Kidney (tissue), 14 donors: ENCODE data around the gene ATP8B1. TPM values are rescaled to one million over a fixed set of nuclear protein-coding genes. Genes with fewer than 3 reads are reported as not detected.

ENCODE experiments used
- DNase-seq, 5 donors: peaks; one replicate each; pipeline ENCODE4 v3.0.0-alpha.2; 2013 to 2020
- FAIRE-seq: peaks from 2 replicates; lab custom pipeline; 2012; peaks lifted over from hg19 to GRCh38; lab: Jason Lieb, UNC
- H3K27ac ChIP-seq, 2 donors: one replicate each; pipeline ENCODE4 v1.7.0; 2013; ENCODE audit warnings: low read depth in 2 of 2, low read length in 2 of 2, inconsistent platforms in 1 of 2
- H3K27me3 ChIP-seq: one replicate; pipeline ENCODE4 v1.7.1; 2013; ENCODE audit warnings: low read length, inconsistent platforms; ENCODE audit not compliant: control insufficient read depth, insufficient read depth
- H3K36me3 ChIP-seq, 3 donors: one replicate each; pipeline versions ENCODE4 v1.7.0 to v1.7.1; 2013; ENCODE audit warnings: low read length in 3 of 3, control low read depth in 1 of 3, inconsistent platforms in 1 of 3; ENCODE audit not compliant: insufficient read depth in 3 of 3, control insufficient read depth in 2 of 3
- H3K4me1 ChIP-seq, 3 donors: one replicate each; pipeline versions ENCODE4 v1.7.0 to v1.7.1; 2013; ENCODE audit warnings: low read length in 3 of 3, inconsistent platforms in 1 of 3, low read depth in 1 of 3; ENCODE audit not compliant: control insufficient read depth in 2 of 3, insufficient read depth in 2 of 3
- H3K4me3 ChIP-seq, 3 donors: one replicate each; pipeline versions ENCODE4 v1.7.0 to v1.8.1; 2013; ENCODE audit warnings: low read length in 3 of 3, control low read depth in 1 of 3, inconsistent platforms in 1 of 3
- H3K9ac ChIP-seq, 3 donors: one replicate each; pipeline versions ENCODE4 v1.7.0 to v1.7.1; 2013; ENCODE audit warnings: low read length in 3 of 3, control low read depth in 1 of 3, inconsistent platforms in 1 of 3
- H3K9me3 ChIP-seq, 3 donors: one replicate each; pipeline versions ENCODE4 v1.7.0 to v1.7.1; 2013; ENCODE audit warnings: low read length in 3 of 3, control low read depth in 1 of 3, inconsistent platforms in 1 of 3; ENCODE audit not compliant: control insufficient read depth in 2 of 3, insufficient read depth in 1 of 3
- intact Hi-C: fragments of 100-400 bp; cut with DNase I; formaldehyde crosslinking; loops from one replicate; pipeline ENCODE4 v1.11.1; 2022
- polyA plus RNA-seq: library from polyadenylated mRNA; stranded (reverse); fragments of 350-450 nt; fragmentation: Illumina TruSeq; extraction: RNeasy Lipid Tissue Mini Kit (QIAGEN cat#74804); gene quantifications from one replicate; pipeline ENCODE4 v1.2.3, GENCODE V29; 2014; ENCODE audit warnings: low read depth, low replicate concordance; ENCODE audit not compliant: insufficient read depth
- total RNA-seq: library from RNA; stranded (reverse); fragmentation: NEBNext Ultra II Directional; extraction: Animal tissue kit (Norgen Biotek cat#: 25700); gene quantifications from one replicate; pipeline ENCODE4 v1.2.1, GENCODE V29; 2021
- TF ChIP-seq, protein P1 (sequence below): IDR thresholded peaks from 3 replicates; pipeline ENCODE4 v1.5.1; 2012; ENCODE audit warnings: mild to moderate bottlenecking, moderate library complexity, borderline replicate concordance; ENCODE audit not compliant: insufficient read depth; ENCODE audit errors: extremely low read depth
- donor health status: control.
- donor health status: control.
- donor health status: control.
- donor health status: control.
- donor health status: control.
- donor health status: DM: yes; HTN: yes; CAD: no.
- donor health status: Normal renal cell carcinoma (clear cell type).

Gene ATP8B1
- total and polyA plus RNA-seq, 2 donors from 2014 or later = 5.2 to 40.8 TPM

- Histone ChIP-seq H3K4me3 (no peak overlapping the region), H3K27ac (no peak overlapping the region), H3K9ac (no peak overlapping the region), H3K27me3 (no peaks in the 10 kb centered on the region), H3K4me1 (peaks cover 0 to 14% (median 4%) of the 10 kb centered on the region in 3 donors), H3K9me3 (no peaks in the 10 kb centered on the region), H3K36me3 (no peaks in the 10 kb centered on the region)
- FAIRE-seq (no peak), DNase-seq (no peak)
- TF ChIP-seq, protein P1, sequence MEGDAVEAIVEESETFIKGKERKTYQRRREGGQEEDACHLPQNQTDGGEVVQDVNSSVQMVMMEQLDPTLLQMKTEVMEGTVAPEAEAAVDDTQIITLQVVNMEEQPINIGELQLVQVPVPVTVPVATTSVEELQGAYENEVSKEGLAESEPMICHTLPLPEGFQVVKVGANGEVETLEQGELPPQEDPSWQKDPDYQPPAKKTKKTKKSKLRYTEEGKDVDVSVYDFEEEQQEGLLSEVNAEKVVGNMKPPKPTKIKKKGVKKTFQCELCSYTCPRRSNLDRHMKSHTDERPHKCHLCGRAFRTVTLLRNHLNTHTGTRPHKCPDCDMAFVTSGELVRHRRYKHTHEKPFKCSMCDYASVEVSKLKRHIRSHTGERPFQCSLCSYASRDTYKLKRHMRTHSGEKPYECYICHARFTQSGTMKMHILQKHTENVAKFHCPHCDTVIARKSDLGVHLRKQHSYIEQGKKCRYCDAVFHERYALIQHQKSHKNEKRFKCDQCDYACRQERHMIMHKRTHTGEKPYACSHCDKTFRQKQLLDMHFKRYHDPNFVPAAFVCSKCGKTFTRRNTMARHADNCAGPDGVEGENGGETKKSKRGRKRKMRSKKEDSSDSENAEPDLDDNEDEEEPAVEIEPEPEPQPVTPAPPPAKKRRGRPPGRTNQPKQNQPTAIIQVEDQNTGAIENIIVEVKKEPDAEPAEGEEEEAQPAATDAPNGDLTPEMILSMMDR = no peak
- intact Hi-C loops = no loop called here
Observed at GRCh38 chr18:57768537-57769326, 34.4 kb downstream of the ATP8B1 start.

GRCh38 chr18:57767259-57768050, 35.7 kb downstream of the ATP8B1 start:
- peaks cover 0 to 11% (median 4%) of the 10 kb centered on the region in 3 donors for H3K4me1 ChIP-seq
- no peak overlapping the region for H3K27ac ChIP-seq

DNA sequence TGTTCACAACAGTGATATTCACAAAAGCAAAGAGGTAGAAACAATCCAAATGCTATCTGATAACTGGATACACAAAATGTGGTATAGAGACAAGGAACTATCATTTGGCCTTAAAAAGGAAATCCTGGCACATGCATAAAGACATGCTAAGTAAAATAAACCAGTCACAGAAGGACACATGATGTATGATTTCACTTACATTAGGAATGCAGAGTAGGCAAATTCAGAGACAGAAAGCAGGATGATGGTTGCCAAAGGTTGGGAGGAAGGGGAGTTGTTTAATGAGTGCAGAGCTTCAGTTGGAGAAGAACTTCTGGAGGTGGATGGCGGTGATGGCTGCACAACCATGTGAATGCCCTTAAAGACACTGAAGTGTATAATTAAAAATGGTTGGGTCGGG, 38.1 kb downstream of the ATP8B1 start:
- no peak for FAIRE-seq
- intact Hi-C loops = no loop called here
- Histone ChIP-seq H3K9me3 (no peaks in the 10 kb centered on the region), H3K27me3 (no peaks in the 10 kb centered on the region), H3K4me3 (no peak overlapping the region), H3K27ac (no peak overlapping the region), H3K4me1 (peaks cover 0 to 7% (median 0%) of the 10 kb centered on the region in 3 donors), H3K36me3 (peaks cover 0 to 2% (median 0%) of the 10 kb centered on the region in 3 donors), H3K9ac (no peak overlapping the region)
- TF ChIP-seq, protein P1 = no peak
- no peak for DNase-seq

More at GRCh38 chr18:57767259-57768050, 35.7 kb downstream of the ATP8B1 start:
- H3K9me3 ChIP-seq = no peaks in the 10 kb centered on the region
- H3K27me3 ChIP-seq = no peaks in the 10 kb centered on the region
- FAIRE-seq = no peak
- no peaks in the 10 kb centered on the region for H3K36me3 ChIP-seq
- intact Hi-C loops = no loop called here
- TF ChIP-seq, protein P1 = no peak
- H3K4me3 ChIP-seq = no peak overlapping the region
- no peak overlapping the region for H3K9ac ChIP-seq
- DNase-seq = no peak
